Raji (cell line): ENCODE results near the gene ABCG5.

Experiments used
- POLR2A ChIP-seq: IDR thresholded peaks from 2 replicates; pipeline ENCODE4 v1.6.1; 2011; ENCODE audit warnings: low read depth, low read length, control low read depth; ENCODE audit not compliant: insufficient read depth

The ABCG5 gene

GRCh38 chr2:43851011-43851980 lies 12.7 kb upstream of the ABCG5 start:
- no peak for TF ChIP-seq POLR2A

GRCh38 chr2:43848214-43848613 lies 9.6 kb upstream of the ABCG5 start:
- no peak for TF ChIP-seq POLR2A

- no peak for TF ChIP-seq POLR2A
Observed at GRCh38 chr2:43846140-43846793, 7.6 kb upstream of the ABCG5 start.

GRCh38 chr2:43845181-43845580 lies 6.5 kb upstream of the ABCG5 start:
- TF ChIP-seq POLR2A = no peak

GRCh38 chr2:43842866-43843226 lies 4.2 kb upstream of the ABCG5 start:
- TF ChIP-seq POLR2A = no peak

- no peak for TF ChIP-seq POLR2A
Observed at GRCh38 chr2:43841949-43842865, 3.6 kb upstream of the ABCG5 start.

GRCh38 chr2:43840965-43841364 lies 2.3 kb upstream of the ABCG5 start:
- no peak for TF ChIP-seq POLR2A

GRCh38 chr2:43839776-43840564 lies 1.3 kb upstream of the ABCG5 start:
- no peak for TF ChIP-seq POLR2A

- TF ChIP-seq POLR2A = no peak
Observed at GRCh38 chr2:43837831-43838559, 644 bp downstream of the ABCG5 start.

- TF ChIP-seq POLR2A = no peak
Observed at GRCh38 chr2:43837033-43837432, 1.6 kb downstream of the ABCG5 start.

GRCh38 chr2:43832457-43832856 lies 6.2 kb downstream of the ABCG5 start:
- no peak for TF ChIP-seq POLR2A

- no peak for TF ChIP-seq POLR2A
Observed at GRCh38 chr2:43831543-43832294, 6.9 kb downstream of the ABCG5 start.
